HG02885 (cell line): Measurements from ENCODE around the gene MICALL1.
"Not testable (repeated sequence)": the region's sequence is repeated elsewhere in the genome, so short reads cannot be mapped to it uniquely, and the experiment has no call there.

Experiments
- ATAC-seq: cut with Tn5 transposase; IDR thresholded peaks from one replicate; pipeline ENCODE4 v1.9.1; 2021; ENCODE audit warnings: mild to moderate bottlenecking; ENCODE audit not compliant: unreplicated experiment, poor library complexity

Gene MICALL1

DNA sequence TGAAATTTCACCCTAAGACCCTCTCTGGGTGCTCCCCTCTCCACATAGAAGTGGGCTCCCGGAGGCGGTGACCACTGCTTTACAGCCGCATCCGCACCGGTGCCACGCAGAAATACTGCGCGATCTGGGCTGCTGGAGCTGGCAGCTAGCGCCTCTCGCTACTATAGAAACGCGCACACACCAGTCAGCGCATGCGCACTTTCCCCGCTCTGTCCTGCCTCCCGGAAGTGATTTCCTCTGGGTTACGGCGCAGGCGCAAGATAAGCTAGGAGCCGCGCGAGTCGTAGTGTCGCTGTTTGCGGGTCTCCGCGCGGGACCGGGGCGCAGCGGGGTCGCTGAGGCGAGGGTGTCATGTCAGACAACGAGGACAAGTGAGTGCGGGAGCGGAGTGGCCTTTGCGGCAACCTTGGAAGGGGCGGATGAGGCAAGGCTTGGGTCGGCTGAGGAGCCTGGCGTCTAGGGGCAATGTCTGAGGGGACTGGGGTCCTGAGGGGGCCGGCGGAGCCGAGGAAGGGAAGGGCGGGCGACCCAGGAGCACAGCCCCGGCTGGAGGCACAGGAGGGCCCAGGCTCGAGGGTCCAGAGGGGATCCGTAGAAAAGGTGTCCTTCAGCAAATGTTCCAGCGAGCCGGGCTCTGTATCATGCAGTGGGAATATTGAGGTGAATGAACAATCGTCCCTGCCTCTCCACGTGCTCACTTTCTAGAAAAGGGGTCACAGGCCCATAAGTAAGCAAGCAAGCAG lies 47.5 kb downstream of the MICALL1 start, which contains the start of the genes C22orf23 and POLR2F:
Gene C22orf23, minus strand, starts transcription at position 165 of the 743 bp plus-strand sequence. CDS start 452 bp downstream, outside the sequence.
Gene POLR2F, plus strand, starts transcription at position 263 of the 743 bp plus-strand sequence. Its CDS starts 89 bp downstream, at position 352.
- ATAC-seq: peak; percentile 90

DNA sequence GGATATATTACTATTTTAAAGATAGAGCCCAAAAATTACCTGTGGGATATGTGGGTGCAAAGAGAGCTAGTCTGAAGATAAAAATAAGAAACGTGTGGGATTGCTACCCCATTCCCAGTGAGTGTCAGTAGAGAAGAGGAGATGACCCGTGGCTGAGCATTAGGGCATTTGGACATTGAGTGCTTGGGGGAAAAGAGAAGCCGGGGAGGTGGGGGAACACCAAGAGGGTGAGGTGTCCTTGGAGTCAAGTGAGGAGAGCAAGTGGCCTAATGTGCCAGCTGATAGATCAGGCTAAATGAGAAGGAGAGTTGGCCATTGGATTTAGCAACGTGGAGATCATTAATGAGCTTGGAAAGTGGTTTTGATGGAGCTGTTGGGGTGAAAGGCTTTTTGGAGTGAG lies 48.6 kb downstream of the MICALL1 start:
- ATAC-seq: no peak

DNA sequence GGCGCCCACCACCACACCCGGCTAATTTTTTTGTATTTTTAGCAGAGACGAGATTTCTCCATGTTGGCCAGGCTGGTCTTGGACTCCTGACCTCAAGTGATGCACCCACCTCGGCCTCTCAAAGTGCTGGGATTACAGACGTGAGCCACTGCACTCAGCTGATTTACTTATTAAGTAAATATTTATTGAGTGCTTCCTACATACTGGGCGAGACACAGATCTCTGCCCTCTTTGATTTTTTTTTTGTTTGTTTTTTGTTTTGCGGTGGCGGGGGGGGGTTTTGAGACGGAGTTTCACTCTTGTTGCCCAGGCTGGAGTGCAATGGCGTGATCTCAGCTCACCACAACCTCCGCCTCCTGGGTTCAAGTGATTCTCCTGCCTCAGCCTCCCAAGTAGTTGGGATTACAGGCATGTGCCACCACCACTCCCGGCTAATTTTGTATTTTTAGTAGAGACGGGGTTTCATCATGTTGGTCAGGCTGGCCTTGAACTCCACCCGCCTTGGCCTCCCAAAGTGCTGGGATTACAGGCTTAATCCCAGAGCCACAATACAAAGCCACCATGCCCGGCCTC lies 49.8 kb downstream of the MICALL1 start:
- ATAC-seq: not testable (repeated sequence)

DNA sequence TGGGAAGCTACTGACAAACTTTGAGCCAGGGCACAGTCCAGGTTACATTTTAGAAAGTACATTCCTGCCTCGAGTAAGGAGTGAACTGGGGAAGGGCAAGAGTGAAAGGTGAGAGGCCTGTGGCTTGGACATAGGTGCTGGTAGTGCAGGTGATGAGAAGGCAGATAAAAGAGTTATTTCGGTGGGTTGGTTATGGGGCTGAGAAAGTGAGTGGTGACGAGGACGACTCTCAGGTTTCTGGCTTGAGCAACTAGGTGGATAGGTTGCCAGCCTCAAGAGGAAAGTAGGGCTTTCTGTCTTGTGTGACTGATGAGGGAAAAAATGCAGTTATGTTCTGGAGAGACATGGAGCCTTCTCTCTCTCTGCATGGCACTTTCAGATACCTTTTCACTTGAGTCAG lies 51.1 kb downstream of the MICALL1 start:
- no peak for ATAC-seq

DNA sequence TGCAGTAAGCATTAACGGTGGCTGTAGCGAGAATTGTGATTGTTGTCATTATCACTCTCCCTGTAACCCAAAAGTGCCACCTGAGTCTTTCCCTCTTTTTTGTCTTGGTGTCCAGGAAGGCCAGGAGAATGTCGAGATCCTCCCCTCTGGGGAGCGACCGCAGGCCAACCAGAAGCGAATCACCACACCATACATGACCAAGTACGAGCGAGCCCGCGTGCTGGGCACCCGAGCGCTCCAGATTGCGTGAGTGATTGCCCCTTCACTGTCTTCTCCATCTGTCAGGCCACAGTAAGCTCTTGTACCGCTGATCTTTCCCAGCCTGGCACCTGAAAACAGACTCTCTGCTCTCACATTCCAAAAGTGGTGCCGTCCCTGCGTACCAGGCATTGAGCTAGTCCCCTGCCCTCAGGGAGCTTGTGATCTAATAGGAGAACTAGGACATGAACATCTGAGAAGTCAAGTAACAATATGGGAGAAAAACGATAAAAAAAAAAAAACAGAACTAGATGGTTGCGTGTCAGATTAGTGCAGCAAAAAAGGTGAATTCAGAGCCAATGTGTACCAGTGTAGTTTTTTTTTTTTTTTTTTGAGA lies 53.2 kb downstream of the MICALL1 start:
- no peak for ATAC-seq

DNA sequence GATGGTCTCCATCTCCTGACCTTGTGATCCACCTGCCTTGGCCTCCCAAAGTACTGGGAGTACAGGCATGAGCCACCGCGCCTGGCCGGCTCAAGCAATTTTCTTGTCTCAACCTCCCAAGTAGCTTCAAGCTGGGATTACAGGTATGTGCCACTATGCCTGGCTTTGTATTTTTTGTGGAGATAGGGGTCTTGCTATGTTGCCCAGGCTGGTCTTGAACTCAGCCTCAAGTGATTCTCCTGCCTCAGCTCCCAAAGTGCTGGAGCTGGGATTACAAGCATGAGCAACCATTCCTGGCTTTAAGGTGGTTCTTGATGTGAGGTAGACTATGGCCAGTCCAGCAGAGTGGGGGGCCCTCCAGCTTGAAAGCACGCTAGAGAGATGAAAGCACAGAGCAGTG lies 55.0 kb downstream of the MICALL1 start:
- ATAC-seq: no peak

DNA sequence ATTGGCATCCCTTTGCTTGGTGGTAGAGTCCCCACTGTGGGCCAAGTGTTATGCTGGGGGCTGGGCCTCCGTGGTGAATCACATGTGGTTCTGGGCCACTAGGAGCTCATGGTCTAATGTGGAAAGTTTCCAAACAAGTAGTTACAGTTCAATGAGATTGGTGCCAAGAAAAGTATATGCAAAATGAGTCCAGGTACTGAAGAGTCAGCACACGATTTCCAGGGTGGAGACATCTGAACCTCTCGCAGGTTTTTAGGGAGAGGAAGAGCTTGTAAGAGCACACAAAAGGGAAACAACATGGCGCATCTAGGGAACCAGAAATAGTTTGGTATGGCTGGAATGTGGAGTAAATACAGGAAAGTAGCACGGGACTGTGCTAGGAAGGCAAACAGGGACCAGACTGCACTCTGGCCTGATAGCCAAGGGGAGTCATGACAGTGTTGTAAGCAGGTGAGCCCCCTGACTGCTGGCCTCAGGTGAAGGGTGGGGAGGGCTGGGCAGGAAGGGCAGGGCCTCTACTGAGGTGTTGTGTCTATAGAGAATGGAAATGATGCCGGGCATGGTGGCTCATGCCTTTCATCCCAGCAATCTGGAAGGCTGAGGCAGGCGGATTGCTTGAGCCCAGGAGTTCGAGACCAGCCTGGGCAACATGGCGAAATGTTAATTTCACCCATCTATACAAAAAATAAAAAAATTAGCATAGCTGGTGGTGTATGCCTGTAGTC lies 60.0 kb downstream of the MICALL1 start:
- no peak for ATAC-seq

DNA sequence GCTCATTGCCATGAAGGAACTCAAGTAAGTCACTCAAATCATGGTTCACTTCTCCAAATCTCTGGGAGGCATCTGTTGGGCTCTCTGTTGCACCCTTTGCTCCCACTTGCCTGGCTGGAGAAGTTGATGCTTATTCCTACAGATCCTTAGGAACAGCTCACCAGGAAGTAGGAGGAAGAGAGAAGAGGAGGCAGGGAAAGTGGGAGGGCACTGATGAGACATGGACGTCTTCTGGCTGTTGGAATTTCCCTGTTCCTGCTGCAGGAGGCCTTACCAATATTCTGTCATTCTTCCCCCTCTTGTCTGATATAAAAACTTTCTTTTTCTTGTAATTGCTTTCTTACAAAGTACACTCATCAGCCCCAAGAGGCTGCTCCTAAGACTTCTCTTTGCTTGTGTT lies 61.0 kb downstream of the MICALL1 start:
- no peak for ATAC-seq

DNA sequence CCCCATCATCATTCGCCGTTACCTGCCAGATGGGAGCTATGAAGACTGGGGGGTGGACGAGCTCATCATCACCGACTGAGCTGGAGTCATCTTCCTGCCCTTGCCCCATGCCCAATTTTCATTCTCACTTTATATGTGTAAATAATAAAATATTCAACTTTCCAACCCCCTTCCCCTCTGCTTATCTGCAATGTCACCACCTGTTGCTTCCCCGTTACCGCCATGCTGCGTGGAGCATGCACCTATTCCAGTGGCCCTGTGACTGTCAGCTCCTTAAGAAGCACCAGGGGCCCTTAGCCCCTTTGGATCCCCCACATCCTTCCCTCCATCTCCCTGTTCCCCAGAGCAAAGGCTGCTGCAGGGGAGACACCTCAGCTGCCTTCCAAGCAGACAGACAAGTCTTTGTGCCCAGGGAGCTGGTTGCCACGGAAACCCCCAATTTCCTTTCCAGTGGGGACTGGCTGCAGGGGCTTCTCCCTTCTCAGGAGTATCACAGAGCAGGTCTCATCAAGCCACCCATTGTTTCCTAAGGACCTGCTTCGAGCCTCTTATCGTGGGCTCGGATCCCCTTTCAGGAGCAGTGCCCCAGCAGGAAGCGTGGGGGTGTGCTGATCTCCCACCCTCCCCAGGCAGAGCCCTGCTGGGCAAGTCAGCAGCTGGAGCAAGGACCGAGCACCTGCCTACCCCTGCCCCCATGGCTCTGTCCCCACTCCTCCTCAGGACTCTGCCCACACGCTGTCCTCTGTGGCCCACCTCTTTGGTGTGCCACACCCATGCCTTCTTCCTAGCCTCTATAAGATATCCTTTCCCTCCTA lies 61.7 kb downstream of the MICALL1 start:
- ATAC-seq: no peak

DNA sequence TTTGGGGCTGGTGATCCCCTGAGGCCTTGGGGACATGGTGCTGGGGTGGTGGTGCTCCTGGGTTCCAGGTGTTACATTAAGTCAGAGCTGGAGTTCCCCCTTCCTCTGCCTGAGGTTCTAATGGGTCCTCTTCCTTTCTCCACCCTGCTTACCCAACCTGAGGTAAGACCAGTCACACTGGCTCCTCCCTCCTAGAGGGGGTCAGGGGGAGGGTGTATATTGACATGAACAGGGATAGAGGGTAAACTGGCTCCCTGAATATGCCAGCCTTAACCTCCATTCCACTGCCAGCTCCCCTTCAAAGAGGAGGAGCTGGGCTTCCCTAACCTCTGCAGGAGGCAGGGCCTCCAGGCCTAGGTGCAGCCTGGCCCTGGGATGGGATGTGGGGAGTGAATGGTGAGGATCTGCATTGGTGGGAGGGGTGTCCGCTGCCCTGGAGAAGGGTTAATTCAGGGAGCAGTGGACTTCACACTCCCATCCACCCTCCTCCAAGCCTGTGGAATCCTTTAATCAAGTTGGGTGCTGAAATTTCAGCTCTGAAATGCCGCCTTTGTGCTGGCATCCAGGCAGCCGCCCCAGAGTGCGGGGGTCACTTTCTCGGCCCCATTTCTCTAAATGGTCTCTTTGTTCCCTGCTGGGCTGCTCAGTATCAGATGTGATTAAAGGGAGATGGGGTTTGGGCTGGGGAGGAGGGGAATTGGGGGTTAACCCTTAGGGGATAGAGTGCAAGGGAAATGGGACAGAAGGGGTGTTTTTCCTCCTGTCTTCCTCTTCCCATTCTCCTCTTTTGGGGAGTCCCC lies 62.6 kb downstream of the MICALL1 start:
- no peak for ATAC-seq

DNA sequence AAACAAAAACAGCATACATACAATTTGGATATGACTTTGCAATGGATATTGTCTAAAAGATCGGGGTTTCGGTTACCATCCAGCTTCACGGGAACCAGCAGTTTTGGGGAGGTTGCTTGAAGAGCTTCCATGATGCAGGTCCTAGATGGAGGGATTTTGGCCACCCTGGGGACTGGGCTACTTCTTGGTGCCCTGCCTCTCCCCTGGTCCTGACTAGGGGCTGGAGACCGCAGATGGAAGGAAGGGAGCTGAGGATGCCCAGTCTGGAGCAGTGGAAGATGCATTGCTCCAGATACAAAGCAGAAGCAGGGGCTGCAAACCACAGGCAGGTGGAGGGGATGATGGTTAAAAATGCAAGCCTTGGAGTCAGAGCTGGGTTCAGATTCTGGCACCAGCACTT lies 64.8 kb downstream of the MICALL1 start:
- no peak for ATAC-seq

DNA sequence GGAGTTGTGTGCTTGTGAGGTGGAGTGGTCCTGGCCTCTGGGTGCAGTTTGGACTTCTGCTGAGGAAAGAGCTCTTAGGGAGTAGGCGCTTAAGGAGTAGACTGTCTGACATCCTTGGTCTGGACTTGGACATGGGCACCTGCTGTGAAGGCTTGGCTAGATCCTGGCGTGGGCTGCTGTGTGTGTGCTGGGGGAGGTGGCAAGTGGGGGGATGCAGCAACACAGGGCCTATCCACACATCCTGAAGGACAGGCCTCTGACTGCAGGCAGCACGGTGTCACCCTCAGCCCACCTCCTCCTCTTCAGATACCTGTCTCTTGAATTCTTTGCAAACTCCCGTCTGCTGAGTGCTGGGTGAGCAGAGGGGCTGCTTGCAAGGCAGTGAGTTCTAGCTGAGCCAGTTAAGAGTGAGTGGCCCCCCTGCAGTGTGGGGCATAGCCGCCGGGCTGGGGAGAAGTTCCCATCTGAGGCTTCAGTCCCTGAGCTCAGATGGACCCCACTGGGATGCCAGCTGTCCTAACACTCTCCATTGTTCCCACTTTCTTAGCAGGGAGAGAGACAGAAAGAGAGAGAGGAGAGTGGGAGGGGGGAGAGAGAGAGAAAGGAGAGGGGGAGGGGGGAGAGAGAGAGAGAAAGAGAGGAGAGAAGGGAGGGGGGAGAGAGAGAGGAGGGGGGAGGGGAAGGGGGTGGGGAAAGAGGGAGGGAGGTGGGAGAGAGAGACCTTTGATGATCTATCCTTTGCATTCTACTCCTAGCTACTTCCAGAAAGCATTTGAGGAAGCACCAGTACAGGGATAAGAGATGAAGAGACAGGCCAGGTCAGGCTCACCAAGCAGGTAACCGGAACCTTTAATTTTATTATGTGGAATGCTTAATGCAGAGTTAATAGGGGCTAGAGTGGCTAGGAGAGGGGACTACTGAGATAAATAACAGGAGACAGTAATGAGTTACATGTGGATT lies 65.7 kb downstream of the MICALL1 start:
- no peak for ATAC-seq

DNA sequence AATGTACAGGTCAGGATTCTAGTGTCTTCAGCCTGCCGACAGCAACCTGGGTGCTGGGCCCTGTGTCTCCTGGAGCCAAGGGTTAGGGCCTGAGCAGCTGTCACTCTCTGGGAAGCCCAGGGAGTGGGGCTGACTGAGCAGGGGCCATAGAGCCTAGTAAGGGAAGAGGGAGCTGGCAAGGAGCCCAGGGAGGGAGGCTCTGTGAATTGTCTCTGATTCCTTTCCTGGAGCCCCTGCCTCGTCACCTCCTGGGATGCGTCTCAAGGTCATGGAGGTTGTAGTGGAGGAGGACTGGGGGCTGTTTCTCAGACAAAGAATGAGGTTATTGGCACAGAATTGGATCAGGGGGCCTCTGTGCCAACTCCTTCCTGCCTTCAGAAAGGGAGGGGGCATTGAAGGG lies 66.4 kb downstream of the MICALL1 start:
- no peak for ATAC-seq

DNA sequence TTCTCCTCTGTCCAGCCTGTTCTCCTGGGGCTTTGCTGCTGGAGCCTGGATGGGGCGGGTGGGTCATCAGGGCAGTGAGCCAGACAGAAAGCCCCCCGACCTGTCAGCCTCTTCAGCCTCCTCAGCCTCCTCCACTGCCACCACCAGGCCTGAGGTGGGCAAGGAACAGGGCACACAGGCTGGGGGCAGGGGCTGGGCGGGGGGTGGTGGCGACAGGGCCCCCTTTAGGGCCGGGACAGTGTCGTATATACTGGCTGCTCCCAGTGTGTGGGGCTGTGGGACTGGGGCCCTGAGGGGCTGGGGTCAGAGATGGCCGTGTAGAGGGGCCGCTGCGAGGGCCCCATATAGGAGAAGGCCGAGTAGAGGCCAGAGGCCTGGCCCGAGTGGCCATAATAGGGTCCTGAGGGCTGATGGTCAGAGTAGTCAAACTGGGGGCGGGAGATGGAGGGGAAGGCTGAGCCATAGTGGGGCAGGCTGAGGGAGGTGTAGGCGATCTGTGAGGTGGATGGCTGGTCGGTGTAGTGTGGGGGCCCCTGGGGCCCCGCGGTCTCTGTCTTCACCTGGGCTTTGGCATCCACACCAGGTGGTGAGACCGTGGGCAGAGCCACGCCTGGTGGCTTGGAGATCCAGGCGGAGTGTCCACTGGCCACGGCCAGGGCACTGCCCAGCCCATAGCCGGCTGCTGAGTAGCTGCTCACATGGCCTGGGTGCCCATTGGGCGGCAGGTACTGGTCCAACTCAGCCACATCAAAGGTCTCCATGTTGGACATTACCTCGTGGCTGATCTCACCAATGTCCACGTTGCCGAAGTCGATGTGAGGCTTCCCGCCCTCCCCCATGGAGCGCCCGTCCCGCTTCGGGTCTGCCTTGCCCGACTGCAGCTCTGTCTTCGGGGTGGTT lies 67.4 kb downstream of the MICALL1 start:
- no peak for ATAC-seq

DNA sequence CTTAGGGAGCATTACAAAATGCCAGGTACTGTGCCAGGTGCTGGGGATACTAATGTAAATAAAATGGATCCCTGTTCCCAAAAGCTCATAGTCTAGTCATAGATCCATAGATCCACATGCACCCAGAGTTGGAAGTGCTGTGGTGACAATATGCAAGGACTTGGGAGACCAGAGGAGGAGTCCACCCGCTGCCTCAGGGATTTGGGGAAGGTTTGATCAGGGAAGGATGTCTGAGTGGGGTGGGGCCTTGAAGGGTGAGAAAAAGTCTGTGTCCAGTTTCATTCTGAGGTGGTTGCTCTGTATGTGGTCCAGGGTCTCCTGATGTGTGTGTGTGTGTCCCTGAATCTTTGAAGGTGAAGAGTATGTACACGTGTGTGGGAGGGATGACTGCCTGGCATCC lies 69.1 kb downstream of the MICALL1 start:
- ATAC-seq: no peak

DNA sequence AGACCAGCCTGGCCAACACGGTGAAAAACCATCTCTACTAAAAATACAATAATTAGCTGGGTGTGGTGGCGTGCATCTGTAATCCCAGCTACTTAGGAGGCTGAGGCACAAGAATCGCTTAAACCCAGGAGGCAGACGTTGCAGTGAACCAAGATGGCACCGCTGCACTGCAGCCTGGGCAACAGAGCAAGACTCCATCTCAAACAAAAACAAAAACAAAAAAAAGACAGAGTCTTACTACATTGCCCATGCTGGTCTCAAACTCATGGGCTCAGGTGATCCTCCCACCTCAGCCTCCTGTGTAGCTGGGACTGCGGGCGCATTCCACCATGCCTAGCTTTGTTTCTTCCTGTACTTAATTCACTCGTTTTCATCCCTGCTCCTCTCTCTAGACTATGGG lies 69.9 kb downstream of the MICALL1 start:
- ATAC-seq: not testable (repeated sequence)

DNA sequence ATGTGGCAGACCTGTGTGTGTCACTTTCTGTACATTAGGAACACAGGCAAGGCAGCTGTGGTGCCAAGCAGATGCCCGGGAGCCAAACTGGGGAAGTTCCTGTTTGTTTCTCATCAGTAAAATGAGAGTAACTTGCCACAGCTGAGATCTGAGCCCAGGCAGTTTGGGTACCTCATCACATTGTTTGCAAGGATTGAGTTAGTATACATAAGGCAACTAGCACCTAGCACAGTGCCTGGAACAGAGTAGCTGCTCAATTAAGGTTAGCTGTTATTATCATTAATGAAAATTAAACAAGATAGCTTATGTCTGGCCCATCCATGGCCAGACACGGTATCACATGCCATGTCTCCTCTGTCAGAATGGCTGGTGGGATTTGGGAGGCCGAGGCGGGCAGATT lies 70.5 kb downstream of the MICALL1 start:
- ATAC-seq: no peak
